Gastrocnemius medialis (tissue), 4 donors: ENCODE measurements around the gene TGFB1. TPM values are rescaled to one million over a fixed set of nuclear protein-coding genes. Genes with fewer than 3 reads are reported as not detected.
"Not testable (repeated sequence)": the region's sequence is repeated elsewhere in the genome, so short reads cannot be mapped to it uniquely, and the experiment has no call there.

Experiments used
- ATAC-seq, 2 donors: fragments of 150-250 bp; one replicate each; pipeline ENCODE4 v1.9.1; 2016
- DNase-seq, 2 donors: peaks; one replicate each; pipeline ENCODE4 v3.0.0-alpha.2; 2019
- H3K27ac ChIP-seq, 4 donors: fragments of 200-600 bp; sonication (generic); 1 replicate in 1 of 4; 2 replicates in 3 of 4; pipeline ENCODE4 v1.5.1; 2016 to 2018; ENCODE audit warnings: mild to moderate bottlenecking in 2 of 4, moderate library complexity in 1 of 4
- H3K27me3 ChIP-seq, 3 donors: fragments of 200-600 bp; sonication (generic) in 2 of 3; 1 replicate in 1 of 3; 2 replicates in 2 of 3; pipeline versions ENCODE4 v1.5.1 to v1.6.0; 2016 to 2019; ENCODE audit warnings: mild to moderate bottlenecking in 1 of 3, moderate library complexity in 1 of 3
- H3K36me3 ChIP-seq, 2 donors: fragments of 200-600 bp; sonication (generic) in 1 of 2; one replicate each; pipeline ENCODE4 v1.5.1; 2017 to 2018
- H3K4me1 ChIP-seq, 2 donors: fragments of 200-600 bp; sonication (generic) in 1 of 2; one replicate each; pipeline ENCODE4 v1.5.1; 2016 to 2017; ENCODE audit warnings: mild to moderate bottlenecking in 2 of 2
- H3K4me3 ChIP-seq, 4 donors: fragments of 200-600 bp; sonication (generic) in 3 of 4; 1 replicate in 1 of 4; 2 replicates in 3 of 4; pipeline ENCODE4 v1.5.1; 2016 to 2019; ENCODE audit warnings: mild to moderate bottlenecking in 2 of 4
- H3K9me3 ChIP-seq, 3 donors: fragments of 200-600 bp; sonication (generic) in 2 of 3; 1 replicate in 1 of 3; 2 replicates in 2 of 3; pipeline ENCODE4 v1.5.1; 2016 to 2019
- POLR2A ChIP-seq, 2 donors: fragments of 450-650 bp; IDR thresholded peaks; one replicate each; pipeline ENCODE4 v1.6.1; 2017; ENCODE audit warnings: antibody characterized with exemption in 2 of 2, mild to moderate bottlenecking in 2 of 2, moderate library complexity in 2 of 2
- in situ Hi-C, 4 donors: fragments of 200-750 bp; cut with MboI; loops; one replicate each; pipeline versions ENCODE4 v1.15.0 to v1.8.0; 2017; ENCODE audit warnings: low sequenced_read_pairs in 4 of 4
- intact Hi-C: fragments of 100-400 bp; cut with DNase I; formaldehyde crosslinking; loops from one replicate; pipeline ENCODE4 v1.15.1; 2023; ENCODE audit warnings: low total_unique reads
- total RNA-seq, 4 donors: library from RNA; depleted of rRNA; stranded (reverse); fragments of >200 nt; gene quantifications; one replicate each; pipeline versions ENCODE4 v1.1.0 to v1.2.3, GENCODE V29; 2016
- TF ChIP-seq, protein P1 (sequence below), 5 experiments: fragments of 450-650 bp in 3 of 5; fragments of 200-600 bp in 2 of 5; sonication (generic) in 2 of 5; IDR thresholded peaks in 4 of 5; conservative IDR thresholded peaks in 1 of 5; 1 replicate in 4 of 5; 2 replicates in 1 of 5; pipeline ENCODE4 v1.5.1; 2016 to 2019; ENCODE audit warnings: antibody characterized with exemption in 5 of 5, mild to moderate bottlenecking in 3 of 5, moderate library complexity in 3 of 5

TGFB1 gene
- total RNA-seq, 4 donors from 2014 or later: 1.9 to 5.2 (median 4.9) TPM

DNA sequence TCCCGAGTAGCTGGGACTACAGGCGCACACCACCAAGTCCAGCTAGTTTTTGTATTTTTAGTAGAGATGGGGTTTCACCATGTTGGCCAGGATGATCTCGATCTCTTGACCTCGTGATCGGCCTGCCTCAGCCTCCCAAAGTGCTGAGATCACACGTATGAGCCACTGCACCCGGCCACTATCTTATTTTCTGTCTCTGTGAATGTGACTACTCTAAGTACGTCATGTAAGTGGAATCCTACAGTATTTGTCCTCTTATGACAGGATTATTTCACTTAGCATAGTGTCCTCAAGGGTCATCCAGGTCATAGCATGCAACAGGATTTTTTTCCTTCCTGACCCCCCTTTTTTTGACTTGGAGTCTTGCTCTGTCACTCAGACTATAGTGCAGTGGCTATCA is 17.8 kb upstream of the TGFB1 start:
- H3K9me3 ChIP-seq: no peaks in the 10 kb centered on the region
- H3K27me3 ChIP-seq: peaks cover 0 to 10% (median 5%) of the 10 kb centered on the region in 3 donors
- intact Hi-C loops: no loop called here
- DNase-seq (no peak), ATAC-seq (no peak)
- H3K4me1 ChIP-seq: peaks cover 6 to 18% of the 10 kb centered on the region in 2 donors
- in situ Hi-C loops: no loop called here
- no peaks in the 10 kb centered on the region for H3K36me3 ChIP-seq
- TF ChIP-seq, protein P1, sequence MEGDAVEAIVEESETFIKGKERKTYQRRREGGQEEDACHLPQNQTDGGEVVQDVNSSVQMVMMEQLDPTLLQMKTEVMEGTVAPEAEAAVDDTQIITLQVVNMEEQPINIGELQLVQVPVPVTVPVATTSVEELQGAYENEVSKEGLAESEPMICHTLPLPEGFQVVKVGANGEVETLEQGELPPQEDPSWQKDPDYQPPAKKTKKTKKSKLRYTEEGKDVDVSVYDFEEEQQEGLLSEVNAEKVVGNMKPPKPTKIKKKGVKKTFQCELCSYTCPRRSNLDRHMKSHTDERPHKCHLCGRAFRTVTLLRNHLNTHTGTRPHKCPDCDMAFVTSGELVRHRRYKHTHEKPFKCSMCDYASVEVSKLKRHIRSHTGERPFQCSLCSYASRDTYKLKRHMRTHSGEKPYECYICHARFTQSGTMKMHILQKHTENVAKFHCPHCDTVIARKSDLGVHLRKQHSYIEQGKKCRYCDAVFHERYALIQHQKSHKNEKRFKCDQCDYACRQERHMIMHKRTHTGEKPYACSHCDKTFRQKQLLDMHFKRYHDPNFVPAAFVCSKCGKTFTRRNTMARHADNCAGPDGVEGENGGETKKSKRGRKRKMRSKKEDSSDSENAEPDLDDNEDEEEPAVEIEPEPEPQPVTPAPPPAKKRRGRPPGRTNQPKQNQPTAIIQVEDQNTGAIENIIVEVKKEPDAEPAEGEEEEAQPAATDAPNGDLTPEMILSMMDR (IDR thresholded peaks at IDR 0.05 in 4 of 5, conservative IDR thresholded peaks at IDR 0.05 in 1 of 5): no peak
- H3K4me3 ChIP-seq: no peak overlapping the region
- no peak overlapping the region for H3K27ac ChIP-seq

DNA sequence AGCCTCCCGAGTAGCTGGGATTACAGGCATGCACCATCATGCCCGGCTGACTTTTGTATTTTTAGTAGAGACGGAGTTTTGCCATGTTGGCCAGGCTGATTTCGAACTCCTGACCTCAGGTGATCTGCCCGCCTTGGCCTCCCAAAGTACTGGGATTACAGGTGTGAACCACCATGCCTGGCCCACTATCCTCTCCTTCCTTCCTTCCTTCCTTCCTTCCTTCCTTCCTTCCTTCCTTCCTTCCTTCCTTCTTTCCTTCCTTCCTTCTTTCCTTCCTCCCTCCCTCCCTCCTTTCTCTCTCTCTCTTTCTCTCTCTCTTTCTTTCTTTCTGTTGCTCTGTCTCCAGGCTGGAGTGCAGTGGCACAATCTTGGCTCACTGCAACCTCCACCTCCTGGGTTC is 17.4 kb upstream of the TGFB1 start:
- H3K27me3 ChIP-seq, ATAC-seq, H3K27ac ChIP-seq, DNase-seq, in situ Hi-C loops, intact Hi-C loops, H3K4me3 ChIP-seq, H3K36me3 ChIP-seq, H3K9me3 ChIP-seq: not testable (repeated sequence)
- peaks cover 6 to 15% of the 10 kb centered on the region in 2 donors for H3K4me1 ChIP-seq

DNA sequence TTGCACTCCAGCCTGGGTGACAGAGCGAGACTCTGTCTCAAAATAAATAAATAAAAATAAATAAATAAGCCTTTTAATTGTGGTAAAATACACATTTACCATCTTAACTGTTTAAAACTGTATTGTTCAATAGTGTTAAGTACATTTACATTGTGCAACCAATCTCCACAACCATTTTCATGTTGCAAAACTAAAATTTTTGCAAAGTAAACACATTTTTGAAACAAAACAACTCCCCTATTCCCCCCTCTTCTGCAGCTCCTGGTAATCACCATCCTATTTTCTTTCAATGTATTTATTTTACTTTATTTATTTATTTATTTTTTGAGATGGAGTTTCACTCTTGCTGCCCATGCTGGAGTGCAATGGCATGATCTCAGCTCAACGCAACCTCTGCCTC is 16.0 kb upstream of the TGFB1 start:
- Histone ChIP-seq H3K9me3 (no peaks in the 10 kb centered on the region), H3K27me3 (no peaks in the 10 kb centered on the region), H3K27ac (no peak overlapping the region), H3K4me3 (no peak overlapping the region), H3K4me1 (peaks cover 8 to 11% of the 10 kb centered on the region in 2 donors), H3K36me3 (no peaks in the 10 kb centered on the region)
- no peak for ATAC-seq
- intact Hi-C loops: no loop called here
- no peak for DNase-seq
- TF ChIP-seq, protein P1 (IDR thresholded peaks at IDR 0.05 in 4 of 5, conservative IDR thresholded peaks at IDR 0.05 in 1 of 5): no peak
- no peak for TF ChIP-seq POLR2A (IDR thresholded peaks at IDR 0.05)
- in situ Hi-C loops: no loop called here

DNA sequence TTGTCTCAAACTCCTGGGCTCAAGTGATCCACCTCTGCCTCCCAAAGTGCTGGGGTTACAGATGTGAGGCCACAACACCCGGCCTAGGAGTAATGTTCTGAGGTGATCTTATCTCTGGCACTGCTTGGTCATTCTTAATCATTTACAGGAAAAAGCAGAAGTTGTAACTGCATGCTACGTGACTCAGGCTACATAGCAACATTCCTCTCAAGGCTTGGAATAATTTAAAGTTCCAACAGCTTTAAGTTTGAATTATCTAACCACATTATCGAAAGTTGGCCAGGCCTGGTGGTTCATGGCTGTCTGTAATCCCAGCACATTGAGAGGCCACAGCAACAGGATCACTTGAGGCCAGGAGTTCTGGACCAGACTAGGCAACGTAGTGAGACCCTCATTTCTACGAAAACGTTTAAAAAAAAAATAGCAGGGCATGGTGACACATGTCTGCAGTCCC is 14.2 kb upstream of the TGFB1 start:
- ATAC-seq (no peak), DNase-seq (no peak)
- intact Hi-C loops (no loop called here), in situ Hi-C loops (no loop called here)
- Histone ChIP-seq H3K4me1 (peaks cover 3 to 6% of the 10 kb centered on the region in 2 donors), H3K27me3 (no peaks in the 10 kb centered on the region), H3K4me3 (no peak overlapping the region), H3K36me3 (no peaks in the 10 kb centered on the region), H3K27ac (peak overlapping the region in 1 of 4 donors; percentile 11), H3K9me3 (no peaks in the 10 kb centered on the region)
- TF ChIP-seq, protein P1 (IDR thresholded peaks at IDR 0.05 in 4 of 5, conservative IDR thresholded peaks at IDR 0.05 in 1 of 5): no peak
- TF ChIP-seq POLR2A (IDR thresholded peaks at IDR 0.05): no peak

DNA sequence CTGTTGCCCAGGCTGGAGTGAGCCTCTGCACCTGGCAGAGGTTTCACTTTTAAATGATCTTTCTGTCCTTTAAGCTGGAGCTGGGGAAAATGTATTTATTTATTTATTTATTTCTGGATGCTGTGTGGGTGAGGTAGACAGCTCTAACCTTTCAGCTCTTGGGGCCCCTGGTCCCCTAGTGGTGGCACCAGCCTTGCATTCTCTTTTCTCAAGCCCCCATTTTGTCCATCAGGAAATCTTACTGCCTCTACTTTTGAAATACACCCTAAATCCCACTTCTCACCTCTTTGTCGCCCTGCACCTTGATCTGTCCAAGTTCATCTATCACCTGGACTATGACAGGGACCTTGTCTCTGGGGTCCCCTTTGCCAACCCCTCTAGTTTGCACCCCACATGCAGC is 12.4 kb upstream of the TGFB1 start:
- H3K9me3 ChIP-seq: no peaks in the 10 kb centered on the region
- peaks cover 3 to 6% of the 10 kb centered on the region in 2 donors for H3K4me1 ChIP-seq
- no peaks in the 10 kb centered on the region for H3K27me3 ChIP-seq
- in situ Hi-C loops (no loop called here), intact Hi-C loops (no loop called here)
- no peak overlapping the region for H3K27ac ChIP-seq
- no peak for ATAC-seq
- no peaks in the 10 kb centered on the region for H3K36me3 ChIP-seq
- DNase-seq: no peak
- H3K4me3 ChIP-seq: no peak overlapping the region
- no peak for TF ChIP-seq POLR2A (IDR thresholded peaks at IDR 0.05)
- TF ChIP-seq, protein P1 (IDR thresholded peaks at IDR 0.05 in 4 of 5, conservative IDR thresholded peaks at IDR 0.05 in 1 of 5): no peak
